Testis (tissue), 2 donors: Measurements from ENCODE around the gene SH3BP2.

Experiments
- CTCF ChIP-seq, 3 experiments: fragments of 450-650 bp in 2 of 3; fragments of 200-600 bp in 1 of 3; sonication (generic) in 1 of 3; IDR thresholded peaks; one replicate each; pipeline ENCODE4 v1.5.1; 2016 to 2019; ENCODE audit warnings: antibody characterized with exemption in 3 of 3, mild to moderate bottlenecking in 2 of 3, moderate library complexity in 1 of 3
- POLR2A ChIP-seq: fragments of 450-650 bp; IDR thresholded peaks from one replicate; pipeline ENCODE4 v1.6.1; 2017; ENCODE audit warnings: antibody characterized with exemption, mild to moderate bottlenecking, moderate library complexity

DNA sequence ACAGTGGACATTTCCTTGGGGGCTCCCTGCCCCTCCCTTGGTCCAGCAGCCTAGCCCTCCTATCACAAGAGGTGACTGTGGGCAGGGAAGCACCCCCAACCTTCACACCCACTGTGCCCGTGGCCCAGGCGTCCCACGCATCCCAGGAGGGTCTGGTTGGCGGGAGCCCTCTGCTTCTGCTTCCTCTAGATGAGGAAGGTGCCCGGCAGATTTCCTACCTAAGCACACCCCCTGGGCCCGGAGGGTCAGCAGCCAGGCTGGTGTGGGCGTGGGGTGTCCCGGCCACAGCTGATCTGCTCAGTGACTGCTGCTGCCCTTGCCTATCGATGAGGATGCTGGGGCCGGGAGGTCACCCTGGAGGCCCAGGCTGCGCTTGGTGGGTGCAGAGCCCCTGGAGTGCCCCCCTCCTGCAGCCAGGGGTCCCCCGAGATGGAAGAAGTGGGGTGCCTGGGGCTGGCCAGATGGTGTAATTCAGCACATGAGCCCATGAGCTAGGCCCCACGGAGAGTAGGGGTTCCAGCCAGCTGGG, 12.2 kb downstream of the SH3BP2 start:
- TF ChIP-seq CTCF (IDR thresholded peaks at IDR 0.05) (no peak), POLR2A (no peak)
